GM10847 (cell line): ENCODE measurements around the gene SPEF2.

Experiments
- POLR2A ChIP-seq: IDR thresholded peaks from 2 replicates; pipeline ENCODE4 v1.6.1; 2011; ENCODE audit not compliant: insufficient read length; ENCODE audit errors: extremely low read depth

SPEF2 gene

DNA sequence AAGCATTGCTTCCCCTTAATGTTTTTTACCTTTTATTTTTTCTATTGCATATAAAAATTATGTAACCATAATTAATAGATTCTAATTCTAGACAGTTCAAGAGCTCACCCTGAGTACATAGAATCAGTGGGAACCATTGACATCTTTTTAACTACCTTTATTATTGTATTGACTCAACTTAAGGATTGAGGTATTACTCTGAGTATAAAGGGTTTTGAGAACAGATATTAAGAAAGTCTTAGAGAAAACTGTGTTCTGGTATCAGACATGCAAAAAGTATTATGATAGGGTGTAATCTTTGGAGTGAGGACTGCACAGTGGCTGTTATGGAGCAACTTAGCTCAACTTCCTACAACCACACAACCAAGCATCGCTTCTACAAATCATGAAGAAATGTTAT, 8.9 kb downstream of the SPEF2 start:
- no peak for TF ChIP-seq POLR2A

DNA sequence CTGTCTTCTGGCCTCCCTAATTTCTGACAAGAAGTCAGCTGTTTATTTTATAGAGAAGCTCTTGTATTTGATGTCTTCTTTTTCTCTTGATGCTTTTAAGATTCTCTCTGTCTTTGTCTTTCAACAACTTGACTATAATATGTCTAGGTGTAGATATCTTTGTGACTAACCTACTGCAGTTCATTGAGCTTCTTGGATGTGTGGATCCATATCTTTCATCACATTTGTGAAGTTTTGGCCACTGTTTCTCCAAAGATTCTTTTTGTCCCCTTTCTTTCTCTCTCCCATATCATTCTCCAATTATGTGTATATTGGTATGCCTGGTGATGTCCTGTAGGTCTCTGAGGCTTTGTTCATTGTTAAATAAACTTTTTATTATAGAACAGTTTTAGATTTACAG, 16.7 kb downstream of the SPEF2 start:
- TF ChIP-seq POLR2A = no peak

DNA sequence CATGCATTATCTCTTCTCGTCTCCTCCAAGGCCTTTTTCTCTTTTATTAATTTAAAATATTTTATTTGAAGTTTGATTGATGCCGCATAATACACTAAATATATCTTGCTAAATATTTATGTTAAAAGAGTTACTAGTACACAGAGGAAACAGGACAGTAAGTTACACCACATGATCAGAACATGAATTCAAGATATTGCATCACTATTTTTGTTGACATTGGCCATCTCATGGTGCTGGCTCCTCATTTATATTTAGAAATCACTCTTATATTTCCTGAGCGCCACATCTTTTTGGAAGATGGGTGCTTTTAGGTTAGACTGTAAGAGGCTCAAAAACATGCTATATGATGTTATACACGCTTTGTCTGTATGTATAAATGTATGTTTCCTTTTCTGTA, 23.0 kb downstream of the SPEF2 start:
- TF ChIP-seq POLR2A = no peak

GRCh38 chr5:35644543-35644942, 26.9 kb downstream of the SPEF2 start:
- no peak for TF ChIP-seq POLR2A

DNA sequence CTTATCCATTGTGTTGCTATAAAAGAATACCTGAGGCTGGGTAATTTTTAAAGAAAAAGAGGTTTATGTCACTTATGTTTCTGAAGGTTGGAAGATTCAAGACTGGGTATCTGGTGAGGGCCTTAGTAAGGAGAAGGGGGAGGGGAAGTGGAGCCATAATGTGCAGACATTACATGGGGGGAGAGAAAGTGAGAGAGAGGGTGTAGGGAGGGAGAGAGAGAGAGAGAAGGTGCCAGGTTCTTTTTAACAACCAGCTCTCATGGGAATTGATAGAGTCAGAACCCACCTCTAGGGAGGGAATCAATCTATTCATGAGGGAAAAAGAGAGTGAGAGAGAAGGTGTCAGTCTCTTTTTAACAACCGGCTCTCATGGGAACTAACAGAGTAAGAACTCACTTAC, 29.5 kb downstream of the SPEF2 start:
- no peak for TF ChIP-seq POLR2A

DNA sequence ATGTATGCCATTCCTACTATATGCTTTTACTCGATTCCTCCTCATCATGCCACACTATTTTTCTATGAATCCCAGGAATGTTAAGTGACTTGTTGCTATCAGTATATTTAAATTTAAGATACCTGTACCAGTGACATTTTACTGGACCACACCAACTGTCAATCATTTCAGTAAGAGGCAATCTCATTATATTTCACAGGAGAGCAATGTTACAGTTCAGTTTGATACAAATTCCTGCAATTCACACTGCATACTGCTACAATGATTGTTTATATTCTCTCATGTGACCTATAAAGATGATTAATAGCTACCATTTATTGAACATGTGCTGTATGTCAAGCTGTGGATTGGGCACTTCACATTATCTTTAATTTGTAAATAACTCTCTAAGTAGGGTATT, 30.0 kb downstream of the SPEF2 start:
- no peak for TF ChIP-seq POLR2A

DNA sequence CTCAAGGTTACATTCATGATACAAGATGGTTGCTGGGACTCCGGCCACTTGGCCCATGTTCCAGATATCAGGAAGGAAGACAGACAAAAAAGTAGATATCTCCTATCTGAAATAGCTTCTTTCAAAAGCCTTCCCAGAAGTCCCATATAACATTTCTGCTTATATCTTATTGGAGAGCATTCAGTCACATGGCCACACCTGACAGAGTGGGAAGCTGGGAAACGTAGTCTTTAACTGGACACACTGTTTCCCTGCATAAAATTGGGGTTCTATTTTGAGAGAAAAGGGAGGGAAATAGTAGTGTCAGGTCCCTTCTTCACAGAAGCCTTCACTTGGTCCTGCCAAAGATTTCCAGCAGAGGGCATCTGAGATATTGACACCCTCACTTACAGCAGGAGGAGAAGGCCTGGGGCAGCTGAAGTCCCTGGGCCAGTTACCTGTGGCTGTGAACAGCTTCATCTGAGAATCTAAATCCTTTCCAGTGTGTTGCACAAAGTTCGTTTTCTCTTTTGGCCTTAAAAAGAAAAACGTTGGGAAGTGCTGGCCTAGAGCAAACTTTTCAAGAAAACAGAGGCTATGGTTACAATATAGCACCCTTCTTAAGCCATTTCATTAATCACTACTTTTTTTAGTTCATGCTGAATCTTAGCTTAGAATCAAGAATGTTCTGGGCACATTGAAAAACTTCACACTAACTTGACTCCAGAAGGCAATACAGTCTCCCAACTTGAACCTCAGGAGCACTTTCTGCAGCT, 33.5 kb downstream of the SPEF2 start:
- TF ChIP-seq POLR2A = no peak

DNA sequence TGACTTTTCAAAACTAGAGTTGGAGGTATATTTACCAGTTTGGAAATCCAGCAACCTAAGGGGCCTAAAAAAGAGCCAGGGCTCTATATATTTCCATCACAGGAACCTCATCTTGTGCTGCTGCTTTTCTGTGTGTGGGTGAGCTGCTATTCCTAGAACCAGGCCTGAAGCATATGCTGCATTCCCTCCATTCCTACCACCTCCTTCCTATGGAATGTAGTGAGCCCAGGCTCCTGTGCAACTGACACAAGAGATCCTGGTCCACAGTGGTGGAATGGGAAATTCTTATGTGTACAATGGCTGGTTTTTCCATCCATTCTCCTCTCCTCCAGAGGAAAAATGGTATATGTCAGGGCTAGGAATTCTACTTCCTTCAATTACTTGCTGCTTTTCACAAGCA, 39.1 kb downstream of the SPEF2 start:
- no peak for TF ChIP-seq POLR2A

- TF ChIP-seq POLR2A = no peak
Observed at GRCh38 chr5:35657877-35658276, 40.2 kb downstream of the SPEF2 start.

- TF ChIP-seq POLR2A = no peak
Observed at GRCh38 chr5:35659556-35659955, 41.9 kb downstream of the SPEF2 start.

GRCh38 chr5:35660451-35660850, 42.8 kb downstream of the SPEF2 start:
- no peak for TF ChIP-seq POLR2A

GRCh38 chr5:35664584-35664983, 46.9 kb downstream of the SPEF2 start:
- no peak for TF ChIP-seq POLR2A

GRCh38 chr5:35665096-35665495, 47.4 kb downstream of the SPEF2 start:
- TF ChIP-seq POLR2A = no peak

- TF ChIP-seq POLR2A = no peak
Observed at GRCh38 chr5:35668319-35668718, 50.7 kb downstream of the SPEF2 start.

DNA sequence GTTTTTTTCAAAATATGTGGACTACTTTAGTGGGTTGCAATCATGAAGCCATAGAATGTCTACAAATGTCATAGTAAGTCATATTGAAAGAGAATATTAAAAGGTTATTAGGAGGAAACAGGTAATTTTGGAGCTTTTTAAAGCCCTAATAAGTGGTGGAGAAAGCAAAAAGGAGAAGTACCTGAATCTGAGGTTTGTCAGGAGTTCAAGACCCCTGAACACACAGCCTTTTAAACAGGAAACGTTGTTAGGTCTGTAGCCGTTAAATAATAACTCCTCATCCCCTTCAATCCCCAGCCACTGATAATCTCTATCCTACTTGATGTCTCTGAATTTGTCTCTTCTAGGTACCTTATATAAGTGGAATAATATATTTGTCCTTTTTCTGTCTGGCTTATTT, 51.1 kb downstream of the SPEF2 start:
- no peak for TF ChIP-seq POLR2A

- no peak for TF ChIP-seq POLR2A
Observed at GRCh38 chr5:35671541-35672295, 54.1 kb downstream of the SPEF2 start.

GRCh38 chr5:35672995-35673394, 55.3 kb downstream of the SPEF2 start:
- no peak for TF ChIP-seq POLR2A
